HG02852 (cell line): ENCODE results near the gene ACP3.

Source experiments
- ATAC-seq: cut with Tn5 transposase; IDR thresholded peaks from one replicate; pipeline ENCODE4 v1.9.1; 2021; ENCODE audit warnings: mild to moderate bottlenecking, moderate library complexity; ENCODE audit not compliant: unreplicated experiment

The ACP3 gene

DNA sequence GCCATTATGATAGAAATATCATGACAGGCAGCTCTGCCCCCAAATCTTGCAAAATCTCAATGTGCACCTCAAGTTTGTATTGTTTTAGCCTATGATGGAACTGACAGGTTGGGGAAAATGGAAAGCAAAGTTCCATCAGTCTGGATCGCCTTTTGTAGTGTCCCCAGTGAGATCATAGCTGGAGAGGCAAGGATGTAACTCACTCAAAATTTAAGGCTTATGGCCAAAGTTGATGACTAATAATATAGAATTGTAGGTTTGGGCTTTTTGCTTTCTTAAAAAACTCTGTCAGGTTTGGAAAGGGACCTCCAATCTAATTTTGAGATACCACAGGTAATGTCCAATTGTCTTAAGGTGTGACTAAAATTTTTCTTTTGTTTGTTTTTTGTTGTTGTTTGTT lies 1.4 kb upstream of the ACP3 start:
- ATAC-seq, result no peak

GRCh38 chr3:132318451-132318850 lies 1.2 kb downstream of the ACP3 start:
- ATAC-seq, result no peak

DNA sequence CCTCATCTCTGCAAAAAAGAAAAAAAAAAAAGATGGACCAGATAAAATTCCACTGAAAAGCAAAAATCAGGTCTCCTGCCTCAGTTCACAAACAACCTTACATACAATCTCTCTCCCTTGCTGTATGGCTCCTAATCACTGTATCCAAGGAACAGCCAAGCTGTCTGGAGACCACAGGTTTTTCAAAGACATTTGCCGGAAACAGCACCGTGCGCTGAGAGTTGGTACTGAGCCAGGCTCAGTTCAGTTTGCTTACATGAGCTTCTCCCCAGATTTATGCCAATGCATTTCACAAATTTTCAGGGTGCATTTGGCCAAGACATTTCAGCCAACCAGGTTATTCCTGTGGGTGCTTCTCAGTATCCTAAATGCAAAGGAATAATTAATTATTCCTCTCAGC lies 4.1 kb downstream of the ACP3 start:
- no peak for ATAC-seq

DNA sequence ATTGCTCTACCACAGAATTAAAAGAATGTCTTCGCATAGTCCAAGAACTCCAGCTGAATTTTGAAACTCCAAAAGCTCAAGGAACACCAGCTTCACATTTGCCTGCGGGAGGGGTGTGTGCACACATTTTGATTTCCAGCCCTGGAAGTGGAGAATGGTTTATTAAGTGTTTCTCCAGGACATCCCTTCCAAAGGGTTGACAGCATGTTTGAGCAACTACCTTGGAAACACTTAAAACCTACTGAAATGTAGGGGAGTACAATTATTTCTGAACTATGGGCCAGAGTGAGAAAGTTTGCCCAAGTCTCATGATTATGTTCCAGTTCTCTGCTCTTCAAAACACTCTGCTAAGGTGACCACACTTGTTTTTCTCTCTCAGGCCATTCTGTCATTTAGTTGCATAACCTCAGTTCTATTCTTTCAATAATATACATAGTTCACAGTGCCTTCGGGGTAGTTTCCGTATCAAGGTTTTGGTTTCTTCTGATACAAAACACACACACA lies 7.9 kb downstream of the ACP3 start:
- no peak for ATAC-seq

DNA sequence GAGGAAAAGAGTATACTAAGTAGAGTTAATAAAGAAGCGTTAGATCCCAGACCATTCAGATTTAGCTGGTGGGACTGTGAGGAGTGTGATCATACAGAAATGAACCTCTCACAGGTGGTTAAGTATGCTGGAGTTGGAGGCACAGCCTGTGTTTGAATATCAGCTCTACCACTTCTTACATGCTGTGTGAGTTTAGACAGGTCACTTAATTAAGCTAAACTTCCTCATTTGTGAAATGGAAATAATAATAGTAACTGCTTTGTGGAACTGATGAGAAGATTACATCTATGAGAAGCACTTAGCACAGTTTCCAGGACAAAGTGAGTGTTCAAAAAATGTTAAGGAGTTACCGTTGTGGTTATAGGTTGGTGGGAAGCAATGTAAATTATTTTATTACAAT lies 8.4 kb downstream of the ACP3 start:
- ATAC-seq, result no peak

- ATAC-seq, result no peak
Measured at GRCh38 chr3:132326251-132326650, 9.0 kb downstream of the ACP3 start.

- no peak for ATAC-seq
Measured at GRCh38 chr3:132332082-132332481, 14.9 kb downstream of the ACP3 start.

DNA sequence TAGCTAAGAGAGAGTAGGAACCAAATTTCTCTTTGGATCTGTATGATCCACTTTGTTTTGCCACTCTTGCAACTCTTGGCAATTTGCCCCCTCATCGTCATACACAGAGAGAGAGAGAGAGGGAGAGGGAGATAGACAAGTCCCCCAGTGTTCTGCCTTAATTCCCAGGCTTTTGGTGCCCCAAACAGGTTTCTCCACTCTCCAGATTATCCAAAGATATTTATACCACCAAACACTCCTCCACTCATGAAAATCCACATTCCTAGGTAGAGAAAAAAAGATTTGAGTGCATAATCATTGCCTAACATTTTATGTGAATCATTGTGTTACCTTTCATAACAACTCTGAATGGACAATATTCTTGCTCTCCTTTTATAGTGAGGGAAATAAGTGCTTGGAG lies 15.3 kb downstream of the ACP3 start:
- no peak for ATAC-seq

GRCh38 chr3:132341746-132342145 lies 24.5 kb downstream of the ACP3 start:
- no peak for ATAC-seq

DNA sequence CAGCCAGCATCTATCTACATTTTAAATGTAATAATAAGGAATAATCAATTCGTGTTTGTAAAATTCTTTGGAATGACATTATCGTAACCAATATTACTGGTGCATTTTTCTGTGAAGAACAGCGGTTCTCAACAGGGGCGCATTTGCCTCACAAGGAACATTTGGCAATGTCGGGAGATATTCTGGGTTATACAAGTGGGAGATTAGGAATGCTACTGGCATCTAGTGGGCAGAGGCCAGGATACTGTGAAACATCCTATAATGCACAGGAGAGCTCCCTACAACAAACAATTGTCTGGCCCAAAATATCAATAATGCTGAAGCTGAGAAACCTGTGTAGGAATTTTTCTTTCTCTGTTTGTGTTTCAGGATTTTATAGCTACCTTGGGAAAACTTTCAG lies 25.0 kb downstream of the ACP3 start:
- no peak for ATAC-seq

DNA sequence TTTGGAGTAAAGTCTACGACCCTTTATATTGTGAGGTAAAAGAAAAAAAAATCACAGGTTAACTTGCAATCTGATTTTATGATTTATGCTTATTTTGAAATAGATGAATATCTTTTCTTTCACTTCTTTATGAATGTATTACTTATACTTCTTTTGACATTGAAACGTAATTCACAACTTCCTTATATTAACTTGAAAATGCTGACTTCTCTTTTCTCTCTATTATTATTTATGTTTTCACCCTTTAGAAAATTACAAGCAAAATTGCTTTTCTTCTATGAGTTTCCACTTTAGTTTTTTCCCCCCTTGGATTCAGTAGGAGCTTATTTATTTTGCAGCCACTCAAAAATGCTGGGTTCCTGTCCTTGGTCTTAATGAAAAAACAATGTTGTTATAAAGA lies 25.4 kb downstream of the ACP3 start:
- ATAC-seq, result no peak

- no peak for ATAC-seq
Measured at GRCh38 chr3:132343018-132343612, 25.9 kb downstream of the ACP3 start.

DNA sequence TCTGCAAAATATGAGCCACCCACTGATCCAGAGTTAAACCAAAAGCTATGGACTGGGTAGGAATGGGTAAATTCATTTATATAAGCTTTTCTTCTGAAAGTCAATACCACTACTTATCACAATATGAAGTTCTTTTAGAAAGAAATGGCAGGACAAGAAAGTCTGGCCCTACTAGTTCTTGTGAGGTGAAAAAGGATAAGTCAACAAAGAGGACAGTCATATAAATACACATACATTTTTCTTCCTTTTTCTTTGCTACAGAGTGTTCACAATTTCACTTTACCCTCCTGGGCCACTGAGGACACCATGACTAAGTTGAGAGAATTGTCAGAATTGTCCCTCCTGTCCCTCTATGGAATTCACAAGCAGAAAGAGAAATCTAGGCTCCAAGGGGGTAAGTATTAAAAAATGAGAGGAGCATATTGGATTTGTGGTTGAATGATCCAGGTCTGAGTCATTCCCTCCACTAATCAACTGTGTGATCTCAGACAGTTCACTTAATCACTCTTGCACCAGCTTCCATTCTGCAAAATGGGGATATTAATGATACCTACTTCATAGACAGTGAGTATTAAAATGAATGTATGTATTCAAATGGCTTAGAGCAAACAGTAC lies 27.6 kb downstream of the ACP3 start:
- ATAC-seq, result no peak

GRCh38 chr3:132346841-132347736 lies 29.9 kb downstream of the ACP3 start:
- ATAC-seq, result no peak

GRCh38 chr3:132347811-132348210 lies 30.6 kb downstream of the ACP3 start:
- ATAC-seq, result no peak

- no peak for ATAC-seq
Measured at GRCh38 chr3:132348531-132348930, 31.3 kb downstream of the ACP3 start.

GRCh38 chr3:132350814-132351213 lies 33.6 kb downstream of the ACP3 start:
- no peak for ATAC-seq

DNA sequence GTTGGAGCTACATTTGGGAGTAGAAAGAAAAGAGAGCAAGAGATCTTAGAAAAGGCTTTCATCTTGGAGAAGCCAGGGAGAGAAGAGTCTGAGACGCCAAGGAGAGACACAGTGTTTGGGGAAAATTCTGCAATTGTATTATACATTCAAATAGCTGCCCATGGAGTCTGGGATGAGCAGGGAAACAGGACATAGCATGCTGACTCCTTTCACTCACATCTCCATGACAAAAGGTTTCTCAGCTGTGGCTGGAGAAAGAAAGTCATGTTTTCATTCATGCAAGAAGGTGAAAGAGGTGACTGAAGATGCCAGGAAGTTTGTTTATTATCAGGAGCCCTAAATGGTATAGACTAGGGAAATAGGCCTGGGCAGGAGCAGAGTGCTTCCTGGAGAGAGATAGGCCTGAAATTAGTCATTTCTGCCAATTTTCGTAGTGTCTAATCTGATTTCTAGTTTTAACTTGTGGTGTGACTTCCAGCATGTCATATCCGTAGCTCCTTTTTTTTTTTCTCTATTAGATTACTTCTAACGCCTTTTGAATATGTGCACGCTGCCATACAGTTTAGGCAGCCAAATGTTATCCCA lies 34.1 kb downstream of the ACP3 start:
- ATAC-seq, result no peak

DNA sequence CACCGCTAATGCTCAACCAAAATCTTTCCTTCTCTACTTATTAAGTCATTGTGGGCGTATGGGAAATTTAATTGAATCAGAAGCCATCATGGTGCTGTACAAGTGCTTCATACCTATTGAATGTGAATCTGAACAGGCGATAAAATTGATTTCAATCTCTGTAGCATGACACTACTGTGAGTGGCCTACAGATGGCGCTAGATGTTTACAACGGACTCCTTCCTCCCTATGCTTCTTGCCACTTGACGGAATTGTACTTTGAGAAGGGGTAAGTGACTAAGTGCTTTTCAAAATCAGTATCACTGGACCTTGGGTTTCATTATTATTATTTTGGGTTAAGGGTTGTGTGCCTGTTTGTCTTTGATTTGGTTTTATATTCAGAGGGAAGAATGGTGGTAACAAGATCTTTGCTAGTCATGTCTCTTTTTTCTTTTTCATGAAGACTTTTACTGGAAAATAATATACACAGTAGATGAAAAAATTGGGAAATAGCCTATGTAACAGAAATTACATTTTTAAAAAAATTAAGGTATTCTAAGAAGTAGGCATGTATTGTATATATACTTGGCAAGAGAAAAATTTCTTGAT lies 35.4 kb downstream of the ACP3 start:
- ATAC-seq, result peak; percentile 73

DNA sequence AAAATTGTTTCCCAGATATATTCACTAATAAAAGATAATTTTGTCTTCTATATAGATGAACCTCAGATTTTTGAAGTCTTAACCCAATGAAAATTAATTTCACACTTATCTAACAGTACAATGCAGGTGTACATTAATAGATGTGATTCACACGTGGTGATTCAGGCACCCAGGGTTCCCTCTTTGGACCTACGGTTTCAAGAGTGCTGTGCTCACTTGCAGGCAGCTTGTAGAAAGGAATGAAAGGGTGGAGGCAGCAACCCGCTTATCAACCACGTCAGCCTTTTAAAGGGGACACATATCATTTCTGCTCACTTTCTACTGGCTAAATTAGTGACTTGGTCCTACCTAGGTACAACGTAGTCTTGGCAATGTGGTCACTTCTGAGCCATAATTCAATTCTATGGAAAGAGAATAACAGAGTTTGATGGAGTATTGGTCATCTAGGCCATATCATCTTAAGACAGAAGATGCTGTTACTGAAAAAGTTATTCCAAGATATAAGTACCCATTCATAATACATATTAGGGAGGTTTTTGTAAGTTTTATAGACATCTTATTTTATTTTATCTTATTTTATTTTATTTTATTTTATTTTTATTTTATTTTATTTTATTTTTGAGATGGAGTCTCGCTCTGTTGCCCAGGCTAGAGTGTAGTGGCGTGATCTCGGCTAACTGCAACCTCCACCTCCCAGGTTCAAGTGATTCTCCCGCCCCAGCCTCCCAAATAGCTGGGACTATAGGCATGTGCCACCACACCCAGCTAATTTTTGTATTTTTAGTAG lies 37.9 kb downstream of the ACP3 start:
- no peak for ATAC-seq
